Naive thymus-derived CD4-positive, alpha-beta T cell (primary cell): ENCODE measurements around the gene HOXA2. TPM values are rescaled to one million over a fixed set of nuclear protein-coding genes. Genes with fewer than 3 reads are reported as not detected.

Source experiments
- ATAC-seq: fragments of 150-1000 bp; cut with Tn5 transposase; 2 replicates; pipeline ENCODE4 v1.10.0; 2021; ENCODE audit warnings: mild to moderate bottlenecking, moderate library complexity
- CTCF ChIA-PET: fragments of 350-600 bp; sonication (Branson Sonifier 250); formaldehyde crosslinking; loops from one replicate; lab custom pipeline; 2021; ENCODE audit warnings: antibody characterized with exemption; lab: Charles Lee
- POLR2A ChIA-PET: fragments of 350-600 bp; sonication (Branson Sonifier 250); formaldehyde crosslinking; loops from one replicate; lab custom pipeline; 2021; ENCODE audit warnings: antibody characterized with exemption, inconsistent platforms; lab: Charles Lee
- DNase-seq, 9 donors: peaks; one replicate each; pipeline versions ENCODE4 v3.0.0 to v3.0.0-alpha.2; 2020 to 2022; ENCODE audit warnings: mixed read lengths in 1 of 9
- H3K27ac ChIP-seq: one replicate; pipeline ENCODE4 v1.7.0; 2013; ENCODE audit warnings: mild to moderate bottlenecking, low read depth, low read length, moderate library complexity
- H3K27me3 ChIP-seq, 2 donors: one replicate each; pipeline ENCODE4 v1.7.0; 2013; ENCODE audit warnings: low read length in 2 of 2, mild to moderate bottlenecking in 2 of 2, moderate library complexity in 2 of 2; ENCODE audit not compliant: control insufficient read depth in 2 of 2, insufficient read depth in 2 of 2
- H3K36me3 ChIP-seq, 3 experiments: 1 replicate in 2 of 3; 2 replicates in 1 of 3; pipeline ENCODE4 v1.7.0; 2013; ENCODE audit warnings: low read length in 3 of 3, mild to moderate bottlenecking in 3 of 3, moderate library complexity in 1 of 3; ENCODE audit not compliant: insufficient read depth in 3 of 3, control insufficient read depth in 2 of 3
- H3K4me1 ChIP-seq, 2 donors: one replicate each; pipeline ENCODE4 v1.7.0; 2013; ENCODE audit warnings: low read length in 2 of 2, mild to moderate bottlenecking in 2 of 2, moderate library complexity in 1 of 2; ENCODE audit not compliant: control insufficient read depth in 2 of 2, insufficient read depth in 2 of 2
- H3K4me3 ChIP-seq: 2 replicates; pipeline ENCODE4 v1.7.0; 2013; ENCODE audit warnings: mild to moderate bottlenecking, low read length
- H3K9me3 ChIP-seq, 3 experiments: 1 replicate in 2 of 3; 2 replicates in 1 of 3; pipeline ENCODE4 v1.7.0; 2013; ENCODE audit warnings: low read length in 3 of 3; ENCODE audit not compliant: control insufficient read depth in 2 of 3
- H3K27ac Mint-ChIP-seq, 9 donors: one replicate each; pipeline ENCODE4 v1.8.0; 2020 to 2022; ENCODE audit warnings: mixed read lengths in 9 of 9, mild to moderate bottlenecking in 8 of 9, moderate library complexity in 5 of 9, inconsistent platforms in 2 of 9
- H3K27me3 Mint-ChIP-seq, 5 donors: one replicate each; pipeline ENCODE4 v1.8.0; 2021 to 2022; ENCODE audit warnings: mixed read lengths in 5 of 5, mild to moderate bottlenecking in 1 of 5
- H3K36me3 Mint-ChIP-seq, 5 donors: one replicate each; pipeline ENCODE4 v1.8.0; 2020 to 2022; ENCODE audit warnings: mixed read lengths in 5 of 5, mild to moderate bottlenecking in 3 of 5, inconsistent platforms in 1 of 5
- H3K4me1 Mint-ChIP-seq, 7 donors: one replicate each; pipeline ENCODE4 v1.8.0; 2020 to 2022; ENCODE audit warnings: mixed read lengths in 7 of 7, mild to moderate bottlenecking in 3 of 7, inconsistent platforms in 1 of 7
- H3K4me3 Mint-ChIP-seq, 10 donors: one replicate each; pipeline ENCODE4 v1.8.0; 2020 to 2022; ENCODE audit warnings: mild to moderate bottlenecking in 10 of 10, mixed read lengths in 10 of 10, moderate library complexity in 6 of 10, inconsistent platforms in 2 of 10
- H3K9me3 Mint-ChIP-seq, 11 donors: one replicate each; pipeline ENCODE4 v1.8.0; 2020 to 2022; ENCODE audit warnings: mixed read lengths in 11 of 11, mild to moderate bottlenecking in 4 of 11, inconsistent platforms in 1 of 11, moderate library complexity in 1 of 11
- intact Hi-C, 2 donors: fragments of 100-400 bp; cut with micrococcal nuclease; formaldehyde crosslinking; loops; one replicate each; pipeline ENCODE4 v1.15.1; 2023
- polyA plus RNA-seq, 2 donors: library from polyadenylated mRNA; unstranded; fragments of 300-500 nt; fragmentation: Illumina TruSeq; gene quantifications; one replicate each; pipeline ENCODE4 v1.2.3, GENCODE V29; 2021
- total RNA-seq, 6 experiments: library from RNA in 5 of 6; stranded (reverse) in 5 of 6; gene quantifications; 1 replicate in 5 of 6; 2 replicates in 1 of 6; pipeline ENCODE4 v1.2.3 and lab custom pipeline; 2021 to 2026

Gene HOXA2
- total and polyA plus RNA-seq, 7 experiments from 2014 or later, result not detected

GRCh38 chr7:27071622-27072390 lies 30.7 kb downstream of the HOXA2 start:
- ATAC-seq (peak; percentile 66), DNase-seq (no peak)
- intact Hi-C loops, result no loop called here
- Mint-ChIP-seq H3K9me3 (peaks cover 0 to 7% (median 0%) of the 10 kb centered on the region in 11 donors), H3K27me3 (peaks cover 4 to 33% (median 18%) of the 10 kb centered on the region in 5 donors), H3K4me3 (no peak overlapping the region), H3K36me3 (no peaks in the 10 kb centered on the region), H3K27ac (no peak overlapping the region), H3K4me1 (peaks cover 0 to 9% (median 4%) of the 10 kb centered on the region in 7 donors)
- ChIA-PET POLR2A (no interaction called here), CTCF (interaction anchor here (0.7 kb wide), 1 partner anchor 148 kb away, joined by 3 read pairs; no protein-coding TSS in a partner anchor)
- H3K4me3 ChIP-seq, result no peak overlapping the region
- no peak overlapping the region for H3K27ac ChIP-seq
- no peaks in the 10 kb centered on the region for H3K9me3 ChIP-seq
- H3K27me3 ChIP-seq, result peaks cover 0 to 5% of the 10 kb centered on the region in 2 donors
- H3K36me3 ChIP-seq, result no peaks in the 10 kb centered on the region
- H3K4me1 ChIP-seq, result no peaks in the 10 kb centered on the region

- Mint-ChIP-seq H3K9me3 (no peaks in the 10 kb centered on the region), H3K4me3 (no peak overlapping the region), H3K27ac (no peak overlapping the region), H3K4me1 (peaks cover 0 to 12% (median 6%) of the 10 kb centered on the region in 7 donors), H3K27me3 (peaks cover 4 to 32% (median 12%) of the 10 kb centered on the region in 5 donors), H3K36me3 (no peaks in the 10 kb centered on the region)
- Histone ChIP-seq H3K36me3 (no peaks in the 10 kb centered on the region), H3K27ac (no peak overlapping the region), H3K9me3 (no peaks in the 10 kb centered on the region), H3K4me3 (no peak overlapping the region), H3K27me3 (peaks cover 0 to 5% of the 10 kb centered on the region in 2 donors), H3K4me1 (no peaks in the 10 kb centered on the region)
- ChIA-PET POLR2A (no interaction called here), CTCF (no interaction called here)
- intact Hi-C loops, result no loop called here
- DNase-seq (no peak), ATAC-seq (no peak)
Observed at GRCh38 chr7:27068259-27068658, 34.2 kb downstream of the HOXA2 start.

GRCh38 chr7:27066148-27066547 lies 36.3 kb downstream of the HOXA2 start:
- H3K4me1 ChIP-seq, result no peaks in the 10 kb centered on the region
- ATAC-seq (no peak), DNase-seq (no peak)
- no peaks in the 10 kb centered on the region for H3K9me3 Mint-ChIP-seq
- ChIA-PET POLR2A (no interaction called here), CTCF (no interaction called here)
- no peaks in the 10 kb centered on the region for H3K36me3 Mint-ChIP-seq
- H3K4me3 ChIP-seq, result no peak overlapping the region
- intact Hi-C loops, result no loop called here
- no peaks in the 10 kb centered on the region for H3K9me3 ChIP-seq
- H3K36me3 ChIP-seq, result no peaks in the 10 kb centered on the region
- H3K27me3 ChIP-seq, result peaks cover 0 to 5% of the 10 kb centered on the region in 2 donors
- no peak overlapping the region for H3K27ac Mint-ChIP-seq
- H3K27ac ChIP-seq, result no peak overlapping the region
- peaks cover 0 to 12% (median 6%) of the 10 kb centered on the region in 7 donors for H3K4me1 Mint-ChIP-seq
- H3K4me3 Mint-ChIP-seq, result no peak overlapping the region
- H3K27me3 Mint-ChIP-seq, result peaks cover under 1 to 25% (median 6%) of the 10 kb centered on the region in 5 donors

- no peaks in the 10 kb centered on the region for H3K9me3 ChIP-seq
- Mint-ChIP-seq H3K27me3 (peaks cover 4 to 25% (median 11%) of the 10 kb centered on the region in 5 donors), H3K27ac (no peak overlapping the region), H3K9me3 (no peaks in the 10 kb centered on the region), H3K4me3 (no peak overlapping the region), H3K4me1 (peaks cover 0 to 12% (median 6%) of the 10 kb centered on the region in 7 donors), H3K36me3 (no peaks in the 10 kb centered on the region)
- H3K27ac ChIP-seq, result no peak overlapping the region
- no peaks in the 10 kb centered on the region for H3K4me1 ChIP-seq
- ATAC-seq (no peak), DNase-seq (no peak)
- intact Hi-C loops, result no loop called here
- ChIA-PET CTCF (no interaction called here), POLR2A (no interaction called here)
- no peaks in the 10 kb centered on the region for H3K36me3 ChIP-seq
- H3K4me3 ChIP-seq, result no peak overlapping the region
- peaks cover 0 to 5% of the 10 kb centered on the region in 2 donors for H3K27me3 ChIP-seq
Observed at GRCh38 chr7:27065709-27066108, 36.8 kb downstream of the HOXA2 start.

GRCh38 chr7:27064661-27065060 lies 37.8 kb downstream of the HOXA2 start:
- DNase-seq, result no peak
- intact Hi-C loops, result no loop called here
- no peaks in the 10 kb centered on the region for H3K36me3 Mint-ChIP-seq
- CTCF ChIA-PET, result no interaction called here
- no peak overlapping the region for H3K27ac Mint-ChIP-seq
- no peaks in the 10 kb centered on the region for H3K9me3 ChIP-seq
- no peaks in the 10 kb centered on the region for H3K9me3 Mint-ChIP-seq
- no peak overlapping the region for H3K4me3 ChIP-seq
- no peaks in the 10 kb centered on the region for H3K4me1 ChIP-seq
- no peak overlapping the region for H3K27ac ChIP-seq
- POLR2A ChIA-PET, result no interaction called here
- peaks cover 4 to 32% (median 14%) of the 10 kb centered on the region in 5 donors for H3K27me3 Mint-ChIP-seq
- H3K4me1 Mint-ChIP-seq, result peaks cover 0 to 12% (median 6%) of the 10 kb centered on the region in 7 donors
- peaks cover 0 to 5% of the 10 kb centered on the region in 2 donors for H3K27me3 ChIP-seq
- no peaks in the 10 kb centered on the region for H3K36me3 ChIP-seq
- no peak overlapping the region for H3K4me3 Mint-ChIP-seq
- ATAC-seq, result no peak

GRCh38 chr7:27064159-27064558 lies 38.3 kb downstream of the HOXA2 start:
- Mint-ChIP-seq H3K9me3 (no peaks in the 10 kb centered on the region), H3K27me3 (peaks cover 8 to 37% (median 15%) of the 10 kb centered on the region in 5 donors), H3K4me1 (peaks cover 0 to 12% (median 6%) of the 10 kb centered on the region in 7 donors), H3K36me3 (no peaks in the 10 kb centered on the region), H3K4me3 (no peak overlapping the region), H3K27ac (peak overlapping the region in 1 of 9 donors; percentile 4)
- peaks cover 0 to 5% of the 10 kb centered on the region in 2 donors for H3K27me3 ChIP-seq
- ChIA-PET POLR2A (no interaction called here), CTCF (no interaction called here)
- intact Hi-C loops, result no loop called here
- no peaks in the 10 kb centered on the region for H3K36me3 ChIP-seq
- ATAC-seq (no peak), DNase-seq (no peak)
- no peak overlapping the region for H3K27ac ChIP-seq
- H3K4me1 ChIP-seq, result no peaks in the 10 kb centered on the region
- H3K4me3 ChIP-seq, result no peak overlapping the region
- H3K9me3 ChIP-seq, result no peaks in the 10 kb centered on the region

GRCh38 chr7:27062946-27063345 lies 39.5 kb downstream of the HOXA2 start:
- peaks cover 0 to 1% of the 10 kb centered on the region in 2 donors for H3K27me3 ChIP-seq
- Mint-ChIP-seq H3K27me3 (peaks cover 10 to 38% (median 10%) of the 10 kb centered on the region in 5 donors), H3K4me1 (peaks cover 0 to 12% (median 6%) of the 10 kb centered on the region in 7 donors), H3K9me3 (no peaks in the 10 kb centered on the region), H3K4me3 (no peak overlapping the region), H3K36me3 (no peaks in the 10 kb centered on the region), H3K27ac (no peak overlapping the region)
- no peak overlapping the region for H3K4me3 ChIP-seq
- no peaks in the 10 kb centered on the region for H3K4me1 ChIP-seq
- H3K36me3 ChIP-seq, result no peaks in the 10 kb centered on the region
- no peaks in the 10 kb centered on the region for H3K9me3 ChIP-seq
- intact Hi-C loops, result no loop called here
- ATAC-seq, result no peak
- POLR2A ChIA-PET, result no interaction called here
- no peak for DNase-seq
- no peak overlapping the region for H3K27ac ChIP-seq
- CTCF ChIA-PET, result no interaction called here
